Measurements from ENCODE around the gene PHF21B.
"Not testable (repeated sequence)": the region's sequence is repeated elsewhere in the genome, so short reads cannot be mapped to it uniquely, and the experiment has no call there.

Gene PHF21B

GRCh38 chr22:44862981-44863860 is 146.6 kb downstream of the PHF21B start:
- TF ChIP-seq, protein P1, sequence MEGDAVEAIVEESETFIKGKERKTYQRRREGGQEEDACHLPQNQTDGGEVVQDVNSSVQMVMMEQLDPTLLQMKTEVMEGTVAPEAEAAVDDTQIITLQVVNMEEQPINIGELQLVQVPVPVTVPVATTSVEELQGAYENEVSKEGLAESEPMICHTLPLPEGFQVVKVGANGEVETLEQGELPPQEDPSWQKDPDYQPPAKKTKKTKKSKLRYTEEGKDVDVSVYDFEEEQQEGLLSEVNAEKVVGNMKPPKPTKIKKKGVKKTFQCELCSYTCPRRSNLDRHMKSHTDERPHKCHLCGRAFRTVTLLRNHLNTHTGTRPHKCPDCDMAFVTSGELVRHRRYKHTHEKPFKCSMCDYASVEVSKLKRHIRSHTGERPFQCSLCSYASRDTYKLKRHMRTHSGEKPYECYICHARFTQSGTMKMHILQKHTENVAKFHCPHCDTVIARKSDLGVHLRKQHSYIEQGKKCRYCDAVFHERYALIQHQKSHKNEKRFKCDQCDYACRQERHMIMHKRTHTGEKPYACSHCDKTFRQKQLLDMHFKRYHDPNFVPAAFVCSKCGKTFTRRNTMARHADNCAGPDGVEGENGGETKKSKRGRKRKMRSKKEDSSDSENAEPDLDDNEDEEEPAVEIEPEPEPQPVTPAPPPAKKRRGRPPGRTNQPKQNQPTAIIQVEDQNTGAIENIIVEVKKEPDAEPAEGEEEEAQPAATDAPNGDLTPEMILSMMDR (IDR thresholded peaks at IDR 0.05; ENCODE audit: extremely low read depth, missing control alignments), result no peak
- DNase-seq (ENCODE audit: low spot score), result no peak

DNA sequence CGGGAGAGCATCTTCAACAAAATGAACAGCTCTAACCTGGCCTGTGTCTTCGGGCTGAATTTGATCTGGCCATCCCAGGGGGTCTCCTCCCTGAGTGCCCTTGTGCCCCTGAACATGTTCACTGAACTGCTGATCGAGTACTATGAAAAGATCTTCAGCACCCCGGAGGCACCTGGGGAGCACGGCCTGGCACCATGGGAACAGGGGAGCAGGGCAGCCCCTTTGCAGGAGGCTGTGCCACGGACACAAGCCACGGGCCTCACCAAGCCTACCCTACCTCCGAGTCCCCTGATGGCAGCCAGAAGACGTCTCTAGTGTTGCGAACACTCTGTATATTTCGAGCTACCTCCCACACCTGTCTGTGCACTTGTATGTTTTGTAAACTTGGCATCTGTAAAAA is 147.5 kb downstream of the PHF21B start:
- TF ChIP-seq, protein P1 (IDR thresholded peaks at IDR 0.05; ENCODE audit: extremely low read depth, missing control alignments), result no peak
- DNase-seq (ENCODE audit: low spot score), result no peak

GRCh38 chr22:44861245-44861644 is 148.6 kb downstream of the PHF21B start:
- no peak for DNase-seq (ENCODE audit: low spot score)
- TF ChIP-seq, protein P1 (IDR thresholded peaks at IDR 0.05; ENCODE audit: extremely low read depth, missing control alignments), result no peak

- TF ChIP-seq, protein P1 (IDR thresholded peaks at IDR 0.05; ENCODE audit: extremely low read depth, missing control alignments), result no peak
- no peak for DNase-seq (ENCODE audit: low spot score)
Measured at GRCh38 chr22:44860311-44860710, 149.5 kb downstream of the PHF21B start.

DNA sequence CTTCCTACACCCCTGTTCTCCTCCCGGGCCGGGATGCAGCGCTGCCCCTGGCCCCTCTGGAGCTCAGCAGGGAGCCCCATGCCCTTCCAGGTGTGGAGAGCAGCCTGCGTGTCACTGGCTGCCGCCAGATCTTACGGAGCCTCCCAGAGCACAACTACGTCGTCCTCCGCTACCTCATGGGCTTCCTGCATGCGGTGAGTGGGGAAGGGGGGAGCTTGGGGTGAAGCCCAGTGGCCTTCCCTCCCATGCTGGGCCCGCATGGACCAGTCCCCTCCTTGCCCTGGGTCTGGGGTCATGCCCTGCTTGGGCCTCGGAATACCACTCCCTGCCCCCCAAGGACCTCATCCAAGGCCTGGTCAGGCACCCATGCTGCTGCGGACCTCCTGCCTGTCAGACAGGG is 150.2 kb downstream of the PHF21B start:
- DNase-seq (ENCODE audit: low spot score), result no peak
- TF ChIP-seq, protein P1 (IDR thresholded peaks at IDR 0.05; ENCODE audit: extremely low read depth, missing control alignments), result no peak

DNA sequence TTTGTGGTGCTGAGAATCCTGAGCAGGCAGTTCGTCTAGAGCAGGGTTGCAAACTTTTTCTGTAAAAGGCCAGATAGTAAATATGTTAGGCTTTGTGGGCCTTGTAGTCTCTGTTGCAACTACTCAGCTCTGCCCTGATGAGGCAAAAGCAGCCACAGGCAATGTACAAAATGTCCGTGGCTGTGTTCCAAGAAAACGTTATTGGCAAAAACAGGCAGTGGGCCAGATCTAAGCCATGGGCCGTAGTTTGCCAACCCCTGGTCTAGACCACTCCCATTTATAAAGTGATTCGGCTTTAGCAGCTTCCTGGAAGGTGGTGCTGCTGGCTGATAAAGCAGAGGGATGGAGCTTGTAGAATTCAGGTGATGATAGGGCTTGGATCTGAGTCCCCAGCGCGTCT is 151.0 kb downstream of the PHF21B start:
- DNase-seq (ENCODE audit: low spot score), result not testable (repeated sequence)

- DNase-seq (ENCODE audit: low spot score), result no peak
- TF ChIP-seq, protein P1 (IDR thresholded peaks at IDR 0.05; ENCODE audit: extremely low read depth, missing control alignments), result no peak
Measured at GRCh38 chr22:44855855-44856254, 153.9 kb downstream of the PHF21B start.

DNA sequence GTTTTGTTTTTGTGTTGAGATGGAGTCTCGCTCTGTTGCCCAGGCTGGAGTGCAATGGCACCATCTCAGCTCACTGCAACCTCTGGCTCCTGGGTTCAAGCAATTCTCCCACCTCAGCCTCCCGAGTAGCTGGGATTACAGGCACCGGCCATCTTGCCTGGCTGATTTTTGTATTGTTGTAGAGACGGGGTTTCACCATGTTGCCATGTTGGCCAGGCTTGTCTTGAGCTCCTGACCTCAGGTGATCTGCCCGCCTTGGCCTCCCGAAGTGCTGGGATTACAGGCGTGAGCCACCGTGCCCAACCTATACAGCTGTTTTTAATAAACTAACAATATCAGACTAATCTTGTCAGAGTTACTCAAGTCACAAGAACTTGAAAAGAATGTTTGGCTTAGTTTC is 155.2 kb downstream of the PHF21B start:
- not testable (repeated sequence) for DNase-seq (ENCODE audit: low spot score)

All from GM20000 (cell line).